Measurements from ENCODE around the gene CYP3A5.

DNA sequence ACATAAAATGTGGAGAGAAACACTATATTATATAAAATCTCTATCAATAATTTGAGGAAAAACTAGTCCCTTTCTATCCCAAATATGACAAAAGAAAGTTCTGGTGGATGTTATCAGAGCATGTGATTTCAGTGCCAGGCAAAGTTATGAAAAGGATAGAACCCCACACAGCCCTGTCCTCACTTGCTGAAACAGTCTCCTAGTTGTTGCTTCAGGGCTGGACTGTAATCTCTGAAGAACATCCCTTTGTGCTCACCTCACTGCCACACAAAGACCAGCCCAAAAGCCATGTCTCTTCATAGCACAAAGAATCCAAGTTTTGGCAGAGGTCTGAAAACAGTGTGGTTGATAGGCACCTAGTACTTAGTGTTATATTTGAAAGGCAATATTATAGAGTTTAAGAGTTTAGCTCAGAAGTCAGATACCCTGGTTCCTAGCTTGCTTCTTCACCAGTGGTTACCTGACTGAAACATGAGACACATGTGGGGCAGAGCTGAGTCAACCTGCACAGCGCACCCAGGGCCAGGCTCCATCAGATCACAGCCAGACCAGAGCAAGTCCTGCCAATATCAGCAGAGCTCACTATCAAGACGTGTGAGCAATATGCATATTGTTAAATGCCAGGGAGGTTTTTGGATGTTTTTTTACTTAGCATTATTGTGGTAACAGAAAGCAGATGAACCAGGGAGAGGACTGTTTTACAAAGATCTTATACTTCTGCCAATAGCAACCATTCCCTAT is 30.2 kb upstream of the CYP3A5 start:
- TF ChIP-seq CTCF (IDR thresholded peaks at IDR 0.05): no peak
- TF ChIP-seq ZFX (IDR thresholded peaks at IDR 0.05; ENCODE audit: borderline replicate concordance): no peak

Data from 22Rv1 (cell line).